ENCODE results near the gene MORN5. TPM values are rescaled to one million over a fixed set of nuclear protein-coding genes. Genes with fewer than 3 reads are reported as not detected.

Gene MORN5
- total RNA-seq, 1 donor from 2014 or later: not detected

DNA sequence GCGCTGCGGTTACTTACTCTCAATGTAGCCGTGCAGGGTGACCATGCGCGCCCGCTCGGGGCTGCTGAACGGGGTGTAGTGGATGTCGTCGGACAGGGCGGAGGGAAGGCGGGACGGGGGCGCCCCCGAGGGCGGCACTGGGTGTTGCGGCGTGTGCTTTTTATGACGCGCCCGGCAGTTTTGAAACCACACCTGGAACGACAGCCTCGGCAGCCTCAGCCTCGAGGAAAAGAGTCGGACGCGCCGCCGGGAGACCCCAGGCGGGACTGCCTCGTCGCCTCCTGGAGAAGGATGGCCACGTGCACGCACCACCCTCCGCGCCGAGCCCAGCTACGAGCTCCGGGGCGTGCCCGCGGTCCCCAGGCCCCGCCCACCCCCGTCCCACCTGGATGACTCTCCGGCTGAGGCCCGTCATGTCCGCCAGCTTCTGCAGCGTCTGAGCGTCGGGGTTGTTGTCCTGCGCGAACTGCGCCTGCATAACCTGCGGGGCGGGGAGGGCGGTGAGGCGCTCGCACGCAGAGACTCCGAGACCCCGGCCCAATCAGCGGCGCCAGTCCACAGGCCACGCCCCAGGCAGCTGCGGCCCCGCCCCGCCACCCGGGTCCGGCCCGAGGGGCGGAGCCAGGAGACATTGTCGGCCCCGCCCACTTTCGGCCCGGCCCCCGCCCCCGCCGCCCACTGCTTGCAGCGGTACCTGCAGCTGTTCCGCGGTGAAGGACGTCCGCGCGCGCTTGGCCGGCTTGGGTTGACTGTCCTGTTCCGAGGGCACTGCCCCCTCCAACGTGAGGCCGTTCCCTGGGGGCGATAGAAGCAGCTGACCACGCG, 54.1 kb downstream of the MORN5 start:
- DNase-seq (ENCODE audit: low spot score): peak; percentile 87

DNA sequence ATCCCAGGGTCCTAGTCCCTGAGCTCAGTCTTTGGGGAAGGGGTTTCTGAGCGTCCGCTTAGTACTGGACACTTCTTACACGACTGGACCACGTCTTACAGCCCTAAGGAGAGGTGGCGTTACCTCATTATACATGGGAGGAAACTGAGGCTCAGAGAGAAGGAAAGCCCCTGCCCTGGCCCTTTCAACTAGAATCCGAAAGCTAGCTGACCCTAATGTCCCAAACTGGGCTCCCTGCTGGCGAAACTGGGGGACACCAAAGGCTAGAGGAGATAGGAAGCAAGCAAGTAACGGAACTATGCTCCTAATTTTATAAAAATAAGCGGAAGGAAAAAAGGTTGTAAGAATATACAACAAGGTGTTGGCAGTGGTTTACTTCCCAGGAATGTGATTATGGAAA, 54.8 kb downstream of the MORN5 start:
- DNase-seq (ENCODE audit: low spot score): no peak

DNA sequence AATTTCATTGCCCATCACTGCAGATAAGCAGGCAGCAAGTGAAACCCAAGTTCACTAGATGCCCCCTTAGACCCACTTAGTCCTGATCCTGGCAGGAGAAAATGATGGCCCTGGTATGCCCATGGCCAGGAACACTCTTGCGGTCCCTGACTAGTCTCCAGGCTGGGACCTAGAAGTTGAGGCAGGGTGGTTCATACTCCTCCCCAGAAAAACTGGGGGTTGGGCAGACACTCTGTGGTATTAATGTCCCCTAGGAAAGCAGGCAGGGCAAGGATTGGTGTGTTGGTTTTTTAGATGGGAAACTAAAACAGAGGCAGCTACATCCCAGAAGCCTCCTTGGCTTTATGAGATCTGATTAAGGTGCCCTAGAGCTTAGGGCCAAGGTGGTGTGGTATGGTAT, 56.0 kb downstream of the MORN5 start:
- DNase-seq (ENCODE audit: low spot score): no peak

DNA sequence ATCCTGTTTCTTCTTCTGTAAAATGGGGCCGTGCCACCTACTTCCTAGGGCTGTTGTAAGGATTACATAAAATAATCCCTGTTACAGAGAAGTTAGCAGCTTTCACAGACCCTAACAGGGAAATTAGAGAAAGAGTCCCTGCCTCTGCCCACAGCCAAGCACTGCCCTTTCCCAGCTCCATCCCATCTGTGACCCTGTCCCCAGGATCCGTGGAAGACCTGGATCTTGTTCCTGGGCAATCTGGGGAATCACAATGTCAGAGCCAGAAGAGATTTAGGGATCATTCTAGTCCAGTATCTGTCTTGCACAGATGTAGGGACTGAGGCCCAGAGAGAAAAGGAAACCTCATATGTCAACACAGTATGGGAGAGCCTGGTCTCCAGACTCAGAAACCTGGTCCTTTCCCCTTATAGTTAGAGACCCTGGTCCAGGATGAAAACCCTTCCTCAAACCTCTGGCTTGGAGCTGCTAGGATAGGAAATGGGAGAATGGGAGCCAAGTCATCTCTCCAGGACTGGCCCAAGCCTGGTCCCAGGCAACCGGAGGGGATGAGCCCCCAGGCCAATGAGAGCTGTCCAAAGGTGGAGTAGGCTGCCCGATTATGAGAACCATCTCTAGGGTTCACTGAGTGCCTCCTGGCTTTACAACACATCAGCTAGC, 56.6 kb downstream of the MORN5 start:
- DNase-seq (ENCODE audit: low spot score): no peak

DNA sequence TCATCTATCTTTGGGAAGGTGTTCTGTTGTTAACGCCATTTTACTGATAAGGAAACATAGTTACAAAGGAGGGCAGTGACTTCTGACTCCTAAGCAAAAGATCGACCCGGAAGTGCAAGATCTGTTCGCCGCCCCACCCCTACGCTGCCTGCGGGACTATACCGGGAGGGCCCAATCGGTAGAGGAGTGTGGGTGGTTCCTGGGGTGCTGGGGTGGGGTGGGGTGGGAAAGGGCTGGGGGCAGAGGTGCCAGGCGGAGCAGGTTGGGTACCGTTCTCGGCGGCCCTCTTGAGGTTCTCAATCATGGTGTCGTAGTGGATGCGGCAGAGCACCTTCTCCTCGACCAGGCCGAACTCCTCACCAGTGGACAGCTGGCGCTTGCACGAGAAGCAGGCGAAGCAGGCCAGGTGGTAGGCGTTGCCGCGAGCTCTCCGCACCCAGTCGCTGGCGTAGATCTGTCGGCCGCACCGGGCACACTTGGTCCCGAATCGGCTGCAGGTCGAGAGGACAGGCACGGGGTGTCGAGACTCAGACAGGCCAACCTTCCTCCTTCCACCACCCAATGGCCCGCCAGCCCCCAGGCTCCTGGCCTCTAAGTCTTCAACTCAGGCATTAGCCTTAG, 57.2 kb downstream of the MORN5 start:
- no peak for DNase-seq (ENCODE audit: low spot score)

DNA sequence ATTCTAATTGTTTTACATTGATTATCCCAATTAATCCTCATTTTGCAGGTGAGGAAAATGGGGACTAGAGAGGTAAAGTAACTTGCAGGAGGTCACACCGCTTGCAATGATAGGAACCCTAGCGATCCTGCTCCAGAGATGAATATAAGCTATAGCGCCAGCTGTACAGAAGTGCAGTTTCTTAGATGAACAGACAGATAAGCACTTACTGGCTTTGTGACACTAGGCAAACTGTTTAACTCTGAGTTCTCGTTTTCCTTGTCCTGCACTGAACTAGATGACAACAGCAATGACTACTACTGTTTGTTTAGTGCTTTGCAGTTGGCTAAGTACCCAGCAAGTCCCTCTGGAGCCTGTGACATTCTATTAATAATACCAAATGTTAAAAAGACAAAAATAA, 57.9 kb downstream of the MORN5 start:
- no peak for DNase-seq (ENCODE audit: low spot score)

DNA sequence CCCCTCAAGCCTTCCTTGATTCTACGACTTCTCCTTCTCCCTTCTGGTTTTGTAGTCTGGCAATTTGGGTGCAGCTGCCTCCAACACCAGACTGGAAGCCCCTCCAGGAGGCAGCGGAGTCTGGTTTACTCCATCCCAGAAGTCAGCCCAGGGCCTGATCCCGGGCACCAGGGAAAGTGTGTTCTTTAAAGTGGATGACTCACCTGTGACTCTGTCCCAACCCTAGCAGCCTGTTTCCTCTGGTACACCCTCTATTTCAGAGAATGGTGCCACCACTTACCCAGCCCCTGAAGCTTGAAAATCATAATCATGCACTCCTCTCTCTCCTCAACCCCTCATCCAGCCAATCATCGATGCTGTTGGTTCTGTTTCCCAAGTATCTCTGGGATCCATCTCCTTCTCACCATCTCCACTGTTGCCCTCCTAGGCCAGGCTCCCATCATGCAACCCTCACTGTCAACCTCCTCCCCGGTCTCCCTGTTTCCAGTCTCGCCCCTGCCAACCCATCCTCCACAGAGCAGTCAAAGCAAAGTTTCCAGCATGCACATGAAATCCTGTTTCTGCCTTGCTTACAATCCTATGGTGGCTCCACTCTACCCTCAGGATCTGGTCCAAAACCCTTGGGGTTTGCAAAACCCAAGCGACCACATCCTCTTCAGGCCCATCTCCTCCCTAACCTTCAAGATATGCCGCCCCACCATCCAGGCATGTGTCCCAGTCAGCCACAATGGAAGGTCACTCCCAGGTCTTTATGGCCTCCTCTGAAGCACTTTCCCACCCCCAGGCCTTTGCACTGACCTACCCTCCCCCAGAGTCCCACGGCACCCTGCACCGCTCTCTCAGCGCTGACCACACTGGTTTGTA, 58.6 kb downstream of the MORN5 start:
- DNase-seq (ENCODE audit: low spot score): no peak

DNA sequence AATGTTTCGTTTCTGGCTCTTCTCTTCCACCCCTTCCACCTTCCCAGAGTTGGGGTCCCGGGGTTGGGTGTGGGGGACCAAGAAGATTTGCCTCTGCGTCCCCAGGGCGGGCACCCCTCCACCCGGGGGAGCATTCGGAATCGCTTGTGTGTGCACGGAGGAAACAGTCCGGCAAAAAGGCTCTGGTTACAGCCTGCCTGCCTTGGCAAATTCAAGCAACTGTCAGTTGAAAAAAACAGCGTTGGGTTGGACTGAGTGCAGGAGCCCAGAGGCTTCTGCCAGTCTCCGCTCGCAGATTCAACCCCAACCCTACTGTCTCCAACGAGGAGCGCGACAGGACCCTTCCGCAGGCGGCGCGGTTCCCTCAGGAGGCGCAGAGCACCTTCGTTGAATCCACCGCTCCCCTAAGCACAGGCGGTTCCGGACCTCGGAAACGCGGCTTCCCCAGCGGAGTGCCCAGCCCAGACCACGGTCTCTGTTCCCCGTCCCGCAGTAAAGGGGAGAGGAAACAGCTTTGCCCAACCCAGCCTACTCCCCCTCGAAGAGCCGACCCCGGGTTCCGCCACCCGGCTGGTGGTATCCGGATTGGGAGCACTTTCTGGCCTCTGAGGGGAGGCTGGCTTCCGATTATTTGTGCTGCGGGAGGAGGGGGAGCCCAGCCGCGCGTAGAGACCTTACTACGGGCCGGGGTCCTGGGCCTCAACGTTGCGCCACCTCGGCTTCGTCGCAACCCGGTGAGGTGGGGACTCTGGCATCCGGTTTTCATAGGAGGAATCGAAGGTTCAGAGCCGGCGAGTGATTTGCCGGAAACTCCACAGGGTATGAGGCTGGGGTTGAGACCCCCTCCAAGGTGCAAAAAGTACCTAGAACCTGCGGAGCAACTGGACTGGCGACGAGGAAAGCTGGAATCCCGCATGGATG, 59.5 kb downstream of the MORN5 start:
- DNase-seq (ENCODE audit: low spot score): no peak

DNA sequence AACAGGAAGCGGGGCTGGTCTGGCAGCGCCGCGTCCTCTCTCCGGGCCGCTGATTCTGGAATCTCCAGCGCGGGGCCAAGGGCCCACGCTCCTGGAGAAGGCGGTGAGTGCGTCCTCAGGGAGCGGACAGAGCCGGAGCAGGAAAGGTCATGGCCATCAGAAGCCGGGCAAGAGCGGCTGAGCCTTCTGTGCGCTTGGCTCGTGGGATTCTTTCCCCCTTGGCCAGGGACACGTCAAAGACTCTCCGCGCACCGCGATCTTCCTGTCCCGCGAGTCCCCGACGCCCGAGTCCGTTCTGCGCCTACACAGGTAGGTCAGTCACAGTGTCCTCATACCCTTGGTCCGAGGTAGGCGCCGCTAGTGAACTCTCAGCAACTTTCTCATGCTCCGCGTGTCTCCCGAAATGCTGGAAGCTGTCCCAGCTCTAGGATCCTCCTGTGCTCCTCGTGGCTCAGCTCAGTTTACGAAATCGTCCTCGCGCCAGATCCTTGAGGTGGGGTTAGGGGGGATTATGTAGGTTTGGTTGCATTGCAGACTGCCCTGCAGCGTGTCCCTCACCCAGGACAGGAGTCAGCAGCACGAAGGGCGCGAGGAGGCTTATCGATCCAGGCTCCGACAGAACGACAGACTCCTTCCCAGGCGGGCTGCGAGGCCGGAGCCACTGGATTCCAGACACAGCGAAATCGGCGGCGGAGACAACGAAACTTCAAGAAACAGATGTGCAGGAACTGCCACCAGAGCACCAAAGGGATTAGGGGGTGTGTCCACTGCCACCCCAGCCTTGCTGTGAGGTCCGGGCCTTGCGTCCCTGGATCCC, 60.4 kb downstream of the MORN5 start:
- DNase-seq (ENCODE audit: low spot score): no peak

DNA sequence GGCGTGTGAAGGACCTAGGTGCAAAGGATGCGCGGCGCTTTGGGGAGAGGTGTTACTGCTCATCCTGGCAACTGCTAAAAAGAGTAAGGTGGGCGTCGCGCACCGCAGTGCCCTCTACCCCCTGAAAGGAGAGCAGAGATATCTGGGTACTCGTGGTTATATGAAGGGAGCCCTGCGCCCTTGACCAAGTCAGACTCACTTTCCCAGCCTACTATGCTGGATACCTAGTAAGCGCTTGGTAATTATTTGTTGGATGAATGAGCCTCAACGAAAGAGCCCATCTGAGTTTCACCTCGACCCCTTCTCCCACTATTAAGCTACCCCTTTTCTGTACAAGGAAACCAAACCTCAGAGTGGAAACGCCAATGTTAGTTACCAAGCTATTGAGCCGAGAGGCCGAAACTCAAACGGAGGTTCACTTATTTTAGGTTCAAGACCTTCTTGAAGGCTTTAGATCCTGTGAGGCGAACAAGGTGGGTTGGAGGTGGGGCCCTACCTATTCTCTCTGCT, 61.0 kb downstream of the MORN5 start:
- no peak for DNase-seq (ENCODE audit: low spot score)

DNA sequence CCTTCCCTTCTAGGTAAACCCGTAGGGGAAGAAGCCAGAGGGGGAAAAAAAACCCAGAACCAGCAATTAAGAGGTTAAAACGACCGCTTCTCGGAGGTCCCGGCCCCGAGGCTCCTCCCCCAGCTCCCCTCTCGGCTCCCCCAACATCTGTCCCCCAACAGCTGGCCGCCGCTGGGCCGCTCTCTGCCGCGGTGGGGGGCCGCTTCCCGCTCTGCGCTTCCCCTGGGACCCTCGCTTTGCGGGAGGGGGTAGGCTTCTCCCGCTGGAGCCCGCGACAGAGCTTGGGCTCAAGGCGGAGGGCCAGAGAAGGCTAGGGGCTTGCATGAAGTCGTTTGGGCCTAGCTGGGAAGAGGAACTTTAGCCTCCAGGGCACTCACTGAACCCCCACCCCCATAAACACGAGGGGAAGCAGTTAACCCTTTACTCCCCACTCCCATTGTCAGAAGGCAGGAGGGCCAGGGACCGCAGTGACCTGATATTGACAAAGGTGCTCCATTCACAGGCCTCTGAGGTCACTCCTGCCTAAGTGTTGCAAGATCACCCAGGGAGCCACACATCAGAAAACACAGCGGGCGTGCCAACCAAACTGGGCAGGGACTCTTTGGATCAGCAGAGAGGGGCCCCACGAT, 61.6 kb downstream of the MORN5 start:
- DNase-seq (ENCODE audit: low spot score): no peak

DNA sequence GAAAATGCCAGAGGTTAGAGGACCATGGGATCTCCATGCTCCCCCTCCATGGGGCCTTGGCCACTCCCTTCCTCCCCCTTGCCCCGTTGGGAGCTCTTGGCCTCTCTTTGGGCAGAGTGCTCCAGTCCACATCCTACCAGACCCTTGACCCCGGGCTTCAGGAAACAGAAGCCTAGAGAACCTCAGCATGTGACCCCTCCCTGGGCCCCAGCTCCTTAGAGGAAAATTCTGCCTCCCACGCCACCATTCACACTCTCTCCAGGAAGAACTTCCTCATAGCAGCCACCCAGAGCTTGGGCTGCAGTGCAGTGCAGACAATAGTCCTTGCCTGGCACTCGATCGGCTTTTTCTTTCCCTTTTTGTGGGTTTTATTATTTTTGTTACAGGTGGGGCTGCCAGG, 63.1 kb downstream of the MORN5 start:
- no peak for DNase-seq (ENCODE audit: low spot score)

DNA sequence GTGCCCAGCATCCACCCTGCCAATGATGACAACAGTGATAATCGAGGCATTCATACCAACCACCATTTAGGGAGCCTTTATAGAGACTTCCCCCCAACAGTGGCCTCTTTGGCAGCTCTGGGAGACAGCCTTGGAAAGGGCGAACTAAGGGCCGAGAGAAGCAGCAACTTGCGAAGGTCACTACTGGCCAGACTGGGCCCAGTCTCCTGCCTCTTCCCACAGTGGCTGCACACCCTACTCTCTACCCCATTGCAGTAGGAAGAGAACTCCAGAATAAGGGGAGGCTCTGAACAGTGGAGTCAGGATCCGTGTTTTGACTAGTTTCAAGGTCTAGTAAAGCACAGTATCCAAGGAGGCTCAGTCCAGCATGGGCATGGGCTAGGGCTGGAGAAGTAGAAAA, 63.7 kb downstream of the MORN5 start:
- DNase-seq (ENCODE audit: low spot score): no peak

DNA sequence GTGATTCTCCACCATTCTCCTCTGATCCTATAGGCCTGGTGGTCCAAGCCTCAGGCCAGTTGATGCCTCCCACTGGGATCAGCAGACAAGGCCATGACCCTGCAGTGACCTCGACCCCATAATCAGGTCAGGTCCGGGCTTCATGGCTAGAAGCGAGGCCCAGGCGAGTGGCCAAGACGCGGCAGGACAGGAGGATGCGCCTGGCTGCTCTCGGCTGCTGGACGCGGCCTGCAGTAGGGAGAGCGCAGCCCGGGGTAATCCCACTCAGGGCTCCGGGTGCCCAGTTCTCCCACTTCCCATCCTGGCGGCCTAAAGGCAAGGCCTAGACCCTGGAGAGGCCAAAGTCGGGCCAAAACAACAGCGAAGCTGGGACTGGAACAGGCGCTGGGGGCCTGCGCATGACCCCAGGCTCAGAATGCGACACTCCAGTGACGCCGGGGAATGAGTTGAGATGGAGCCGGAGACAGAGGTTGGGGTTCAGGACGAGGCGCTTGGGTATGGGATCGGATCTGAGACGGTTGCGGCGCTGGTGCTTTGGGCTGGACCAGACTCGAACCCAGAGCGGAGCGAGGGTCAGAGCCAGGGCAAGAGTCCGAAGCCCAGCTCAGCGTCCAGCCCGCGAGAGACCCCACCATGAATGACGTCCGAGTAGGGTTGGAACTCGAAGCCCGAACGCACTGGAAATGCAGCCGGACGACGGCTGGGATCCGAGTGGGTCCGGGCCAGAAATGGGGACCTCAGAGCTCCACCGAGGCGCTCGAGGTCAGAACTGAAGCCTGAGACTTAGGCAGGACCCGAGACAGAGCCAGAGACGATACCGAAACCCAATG, 65.8 kb downstream of the MORN5 start:
- no peak for DNase-seq (ENCODE audit: low spot score)

DNA sequence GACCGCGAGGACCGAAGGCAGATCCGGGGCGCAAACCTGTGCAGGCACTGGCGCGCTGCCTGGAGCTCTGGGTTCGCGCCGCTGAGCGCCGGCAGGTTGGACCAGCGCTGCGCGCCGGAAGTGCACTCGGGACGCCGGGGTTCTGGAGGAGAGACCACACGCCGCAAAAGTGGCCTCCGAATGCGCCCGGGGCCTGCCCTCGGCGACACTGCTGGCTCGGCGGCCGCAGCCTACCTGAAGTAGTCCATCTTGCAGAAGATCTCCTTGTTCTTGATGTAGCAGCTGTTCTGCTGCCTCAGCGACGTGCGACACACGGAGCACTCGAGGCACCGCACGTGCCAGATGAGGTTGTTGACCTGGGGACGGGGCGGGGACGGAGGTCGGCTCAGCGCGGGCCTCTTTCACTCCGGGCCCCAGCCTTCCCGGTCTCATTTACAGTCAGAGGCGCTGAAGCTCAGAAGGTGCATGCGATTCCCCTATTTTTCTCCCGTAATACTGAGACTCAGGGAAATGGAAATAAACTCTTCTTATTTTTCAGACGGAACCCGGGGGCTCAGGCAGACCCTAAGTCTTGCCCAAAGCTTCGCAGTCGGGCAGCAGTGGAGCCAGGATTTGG, 66.5 kb downstream of the MORN5 start:
- DNase-seq (ENCODE audit: low spot score): no peak

DNA sequence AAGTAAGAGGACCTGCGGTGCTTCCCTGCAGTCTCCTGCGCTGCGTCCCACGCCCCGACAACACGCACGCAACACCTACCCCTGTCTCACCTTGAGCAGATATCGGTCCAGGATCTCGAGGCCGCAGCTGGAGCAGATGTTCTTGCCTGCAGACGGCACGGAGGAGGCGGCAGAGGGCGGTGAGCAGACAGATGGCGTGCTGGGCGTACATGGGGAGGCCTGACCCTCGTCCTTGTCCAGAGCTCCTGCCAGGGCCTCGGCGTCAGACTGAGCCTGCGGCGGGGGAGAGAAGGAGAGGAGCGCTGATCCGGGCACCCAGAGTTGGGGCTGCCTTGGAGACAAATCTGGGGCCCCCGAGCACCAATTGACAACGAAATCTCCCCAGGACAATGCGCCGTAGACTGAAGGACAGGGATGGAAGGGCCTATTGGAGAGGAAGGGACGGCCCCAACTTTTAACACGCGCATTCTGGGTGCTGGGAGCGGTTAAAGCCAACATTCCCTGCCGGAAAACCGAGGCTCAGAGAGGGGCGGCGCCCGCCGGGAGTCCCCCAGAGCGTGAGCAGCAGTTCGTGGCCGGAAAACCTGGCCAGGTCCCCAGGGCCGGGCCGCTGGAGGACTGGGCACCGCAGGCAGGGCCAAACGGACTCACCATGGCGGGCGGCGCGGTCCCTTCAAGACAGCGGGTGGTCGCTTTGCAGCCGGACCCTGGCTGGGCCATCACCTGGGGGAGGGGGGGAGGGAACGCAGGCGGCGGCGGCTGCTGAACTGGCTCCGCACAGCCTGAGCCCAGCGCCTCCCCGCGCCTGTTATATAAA, 67.3 kb downstream of the MORN5 start:
- DNase-seq (ENCODE audit: low spot score): no peak

DNA sequence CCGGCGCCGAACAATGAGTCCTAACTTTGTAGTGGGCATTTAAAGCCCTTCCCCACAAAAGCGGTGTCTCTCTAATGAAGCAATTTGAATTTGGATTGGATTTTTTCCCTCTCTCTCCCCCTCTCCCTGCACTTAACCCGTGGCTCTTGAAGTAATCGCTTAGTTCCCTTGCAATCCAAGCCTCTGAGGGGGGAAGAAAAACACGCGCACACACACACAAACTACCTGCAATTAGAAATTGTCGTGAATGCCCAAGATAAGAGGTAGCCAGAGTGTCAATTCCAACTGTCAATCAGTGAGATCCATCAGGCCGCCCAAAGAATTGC, 67.8 kb downstream of the MORN5 start:
- DNase-seq (ENCODE audit: low spot score): no peak
